Endothelial cell of umbilical vein (primary cell): ENCODE results near the gene IFT27. TPM values are rescaled to one million over a fixed set of nuclear protein-coding genes. Genes with fewer than 3 reads are reported as not detected.

Source experiments
- BruUV-seq: library from RNA; stranded (reverse); fragments of 400-500 nt; replicated peaks from 2 replicates; lab custom pipeline; 2021; lab: Mats Ljungman, UMichigan
- CTCF ChIA-PET: fragments of 300-600, 350-600 bp; sonication (Branson Sonifier 250); formaldehyde crosslinking; loops from one replicate; lab custom pipeline; 2021; ENCODE audit warnings: antibody characterized with exemption, inconsistent platforms; lab: Charles Lee
- POLR2A ChIA-PET: fragments of 300-600, 350-600 bp; sonication (Branson Sonifier 250); formaldehyde crosslinking; loops from one replicate; lab custom pipeline; 2021; ENCODE audit warnings: antibody characterized with exemption, inconsistent platforms; lab: Charles Lee
- DNase-seq: peaks from one replicate; pipeline ENCODE4 v3.0.0-alpha.2; 2011; ENCODE audit warnings: low read depth, low spot score
- FAIRE-seq: peaks from 2 replicates; lab custom pipeline; 2011; peaks lifted over from hg19 to GRCh38; lab: Jason Lieb, UNC
- H2AFZ ChIP-seq: 2 replicates; pipeline ENCODE4 v1.6.0; 2012; ENCODE audit warnings: low read depth, low read length, control low read depth, inconsistent platforms
- H3K27ac ChIP-seq: 2 replicates; pipeline ENCODE4 v1.5.1; 2011; ENCODE audit warnings: low read depth, mild to moderate bottlenecking, control low read depth, low read length, moderate library complexity; ENCODE audit not compliant: insufficient read depth
- H3K27me3 ChIP-seq, 2 experiments: 2 replicates each; pipeline versions ENCODE4 v1.6.0 to v1.6.1; 2011; ENCODE audit warnings: low read length in 2 of 2, mixed read lengths in 1 of 2; ENCODE audit not compliant: control insufficient read depth in 2 of 2, insufficient read depth in 2 of 2
- H3K36me3 ChIP-seq, 2 experiments: 2 replicates in 1 of 2; 3 replicates in 1 of 2; pipeline ENCODE4 v1.5.1; 2011; ENCODE audit warnings: low read length in 2 of 2, mild to moderate bottlenecking in 1 of 2, moderate library complexity in 1 of 2; ENCODE audit not compliant: control insufficient read depth in 2 of 2, insufficient read depth in 2 of 2; ENCODE audit errors: extremely low read depth in 1 of 2
- H3K4me1 ChIP-seq: 3 replicates; pipeline ENCODE4 v1.5.1; 2011; ENCODE audit warnings: mild to moderate bottlenecking, low read length; ENCODE audit not compliant: control insufficient read depth, insufficient read depth; ENCODE audit errors: extremely low read depth
- H3K4me2 ChIP-seq: 2 replicates; pipeline ENCODE4 v1.6.1; 2011; ENCODE audit warnings: low read length, control low read depth, mixed read lengths; ENCODE audit not compliant: insufficient read depth
- H3K4me3 ChIP-seq, 3 experiments: fragments of 200-600 bp in 1 of 3; sonication (generic), shearing (Covaris generic) in 1 of 3; replicated peaks in 1 of 3; 2 replicates each; pipeline ENCODE4 v1.5.1; 2011 to 2016; ENCODE audit warnings: control low read depth in 3 of 3, low read length in 3 of 3, mild to moderate bottlenecking in 2 of 3, inconsistent platforms in 1 of 3, low read depth in 1 of 3, moderate library complexity in 1 of 3; ENCODE audit not compliant: insufficient read depth in 1 of 3
- H3K79me2 ChIP-seq: 2 replicates; pipeline ENCODE4 v1.6.0; 2012; ENCODE audit warnings: low read length, inconsistent platforms; ENCODE audit not compliant: control insufficient read depth, insufficient read depth
- H3K9ac ChIP-seq: replicated peaks from 2 replicates; pipeline ENCODE3; 2011; ENCODE audit warnings: low read length, control low read depth; ENCODE audit not compliant: insufficient read depth; ENCODE audit errors: extremely low read depth
- H3K9me1 ChIP-seq: replicated peaks from 3 replicates; pipeline ENCODE4 v1.6.0; 2011; ENCODE audit warnings: mild to moderate bottlenecking, low read length; ENCODE audit not compliant: control insufficient read depth, insufficient read depth; ENCODE audit errors: extremely low read depth
- H3K9me3 ChIP-seq: replicated peaks from 2 replicates; pipeline ENCODE4 v1.5.1; 2012; ENCODE audit warnings: low read length, inconsistent platforms; ENCODE audit not compliant: control insufficient read depth, insufficient read depth
- H4K20me1 ChIP-seq: replicated peaks from 2 replicates; pipeline ENCODE3; 2011; ENCODE audit warnings: mild to moderate bottlenecking, low read length; ENCODE audit not compliant: control insufficient read depth, insufficient read depth; ENCODE audit errors: extremely low read depth
- EZH2 ChIP-seq: IDR thresholded peaks from 2 replicates; pipeline ENCODE4 v1.6.1; 2012; ENCODE audit warnings: borderline replicate concordance, low read depth, mild to moderate bottlenecking, moderate library complexity, low read length, inconsistent platforms; ENCODE audit not compliant: severe bottlenecking
- FOS ChIP-seq: IDR thresholded peaks from 2 replicates; pipeline ENCODE4 v1.6.1; 2011; ENCODE audit warnings: mild to moderate bottlenecking, low read length, moderate library complexity, borderline replicate concordance; ENCODE audit not compliant: insufficient read depth
- GATA2 ChIP-seq: IDR thresholded peaks from 2 replicates; pipeline ENCODE4 v1.7.0; 2011; ENCODE audit warnings: low read depth, mild to moderate bottlenecking, moderate library complexity, mixed read lengths, low read length; ENCODE audit not compliant: insufficient read length, insufficient read depth
- JUN ChIP-seq: IDR thresholded peaks from 2 replicates; pipeline ENCODE4 v1.6.1; 2011; ENCODE audit warnings: borderline replicate concordance, low read depth; ENCODE audit not compliant: insufficient read length, insufficient read depth
- MYC ChIP-seq: IDR thresholded peaks from one replicate; pipeline ENCODE4 v1.6.1; 2011; ENCODE audit warnings: mild to moderate bottlenecking, low read depth, low read length
- POLR2A ChIP-seq: IDR thresholded peaks from 2 replicates; pipeline ENCODE4 v1.6.1; 2012; ENCODE audit warnings: low read depth, mild to moderate bottlenecking, control low read depth, low read length
- POLR2AphosphoS5 ChIP-seq: IDR thresholded peaks from 2 replicates; pipeline ENCODE4 v1.6.1; 2012; ENCODE audit warnings: low read depth, mild to moderate bottlenecking, control low read depth, low read length, moderate library complexity; ENCODE audit not compliant: insufficient read depth
- dilution Hi-C: fragments of 300-500 bp; cut with MboI; formaldehyde crosslinking; loops from one replicate; pipeline ENCODE4 v1.15.0; 2019; ENCODE audit warnings: low sequenced_read_pairs; ENCODE audit not compliant: extremely low pct_ligation_motif_present
- intact Hi-C: fragments of 100-400 bp; cut with micrococcal nuclease; formaldehyde crosslinking; loops from one replicate; pipeline ENCODE4 v1.10.0; 2022
- polyA plus RNA-seq, 4 experiments: library from polyadenylated mRNA; depleted of rRNA in 3 of 4; stranded (reverse) in 3 of 4; unstranded in 1 of 4; fragments of >200 nt; gene quantifications; 2 replicates each; pipeline versions ENCODE4 v1.2.1 to v1.2.3, GENCODE V29; 2011 to 2012; ENCODE audit warnings: missing spikeins in 1 of 4
- total RNA-seq: library from RNA; stranded (reverse); gene quantifications from 2 replicates; pipeline ENCODE4 v1.2.3, GENCODE V29; 2021
- TF ChIP-seq, protein P1 (sequence below), 2 donors: IDR thresholded peaks; 1 replicate in 1 of 2; 2 replicates in 1 of 2; pipeline ENCODE4 v1.5.1; 2011; ENCODE audit warnings: low read length in 2 of 2, mild to moderate bottlenecking in 2 of 2, moderate library complexity in 2 of 2, control low read depth in 1 of 2, inconsistent platforms in 1 of 2, low read depth in 1 of 2; ENCODE audit not compliant: insufficient read depth in 1 of 2; ENCODE audit errors: extremely low read depth in 1 of 2
- TF ChIP-seq, protein P2 (sequence below): IDR thresholded peaks from 2 replicates; pipeline ENCODE4 v1.6.1; 2011; ENCODE audit not compliant: insufficient read depth, insufficient read length

The IFT27 gene
- total and polyA plus RNA-seq, 2 donors (not counting 3 experiments of a cell fraction or from before 2014, with no cell fraction given): 29.9 to 33.7 TPM

DNA sequence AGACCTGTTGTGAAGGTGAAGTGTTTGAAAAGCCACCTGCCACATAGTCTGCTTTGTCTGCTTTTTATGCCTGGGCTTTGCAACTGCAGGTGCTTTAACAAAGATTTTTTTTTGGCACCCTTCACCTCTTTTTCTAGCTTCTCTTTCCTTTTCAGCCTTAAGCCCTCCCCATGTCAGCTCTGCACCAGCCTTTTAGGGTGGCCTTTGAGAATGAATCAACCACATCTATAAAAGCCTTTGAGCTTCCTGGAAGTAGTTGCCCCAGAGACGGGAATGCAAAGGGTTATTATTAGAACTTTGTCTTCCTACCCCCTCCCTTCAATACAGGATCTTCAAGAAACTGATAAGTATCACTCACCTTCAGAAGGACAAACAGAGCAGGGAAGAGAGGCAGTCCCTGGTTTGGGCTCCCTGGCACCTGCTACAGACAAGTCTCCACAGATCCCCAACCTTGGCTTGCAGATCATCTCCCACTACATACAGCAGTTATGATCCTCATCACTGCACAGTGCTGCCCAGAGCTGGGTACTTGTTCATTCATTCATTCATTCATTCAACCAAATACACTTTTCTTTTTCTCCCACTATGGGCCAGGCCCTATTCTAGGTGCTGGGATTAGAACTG, 32.9 kb upstream of the IFT27 start:
- Histone ChIP-seq H3K4me1 (no peaks in the 10 kb centered on the region), H3K27me3 (peaks cover 9 to 12% of the 10 kb centered on the region in 2 experiments)
- POLR2A ChIA-PET: no interaction called here

More for the DNA sequence above, 32.9 kb upstream of the IFT27 start:
- BruUV-seq: no TSS peak
- intact Hi-C loops (no loop called here), dilution Hi-C loops (no loop called here)
- Histone ChIP-seq H3K9me1 (no peaks in the 10 kb centered on the region), H3K9ac (no peak overlapping the region), H4K20me1 (no peaks in the 10 kb centered on the region), H2AFZ (no peak overlapping the region), H3K4me2 (no peak overlapping the region), H3K9me3 (no peaks in the 10 kb centered on the region), H3K4me3 (no peak overlapping the region), H3K27ac (no peak overlapping the region), H3K79me2 (no peaks in the 10 kb centered on the region), H3K36me3 (no peaks in the 10 kb centered on the region)
- CTCF ChIA-PET: interaction anchor here (1.2 kb wide), 1 partner anchor 27 kb away, joined by 3 read pairs; no protein-coding TSS in a partner anchor
- TF ChIP-seq EZH2 (no peak), POLR2A (no peak), POLR2AphosphoS5 (no peak), FOS (no peak), MYC (no peak), JUN (no peak), GATA2 (no peak)
- TF ChIP-seq, protein P1, sequence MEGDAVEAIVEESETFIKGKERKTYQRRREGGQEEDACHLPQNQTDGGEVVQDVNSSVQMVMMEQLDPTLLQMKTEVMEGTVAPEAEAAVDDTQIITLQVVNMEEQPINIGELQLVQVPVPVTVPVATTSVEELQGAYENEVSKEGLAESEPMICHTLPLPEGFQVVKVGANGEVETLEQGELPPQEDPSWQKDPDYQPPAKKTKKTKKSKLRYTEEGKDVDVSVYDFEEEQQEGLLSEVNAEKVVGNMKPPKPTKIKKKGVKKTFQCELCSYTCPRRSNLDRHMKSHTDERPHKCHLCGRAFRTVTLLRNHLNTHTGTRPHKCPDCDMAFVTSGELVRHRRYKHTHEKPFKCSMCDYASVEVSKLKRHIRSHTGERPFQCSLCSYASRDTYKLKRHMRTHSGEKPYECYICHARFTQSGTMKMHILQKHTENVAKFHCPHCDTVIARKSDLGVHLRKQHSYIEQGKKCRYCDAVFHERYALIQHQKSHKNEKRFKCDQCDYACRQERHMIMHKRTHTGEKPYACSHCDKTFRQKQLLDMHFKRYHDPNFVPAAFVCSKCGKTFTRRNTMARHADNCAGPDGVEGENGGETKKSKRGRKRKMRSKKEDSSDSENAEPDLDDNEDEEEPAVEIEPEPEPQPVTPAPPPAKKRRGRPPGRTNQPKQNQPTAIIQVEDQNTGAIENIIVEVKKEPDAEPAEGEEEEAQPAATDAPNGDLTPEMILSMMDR (IDR thresholded peaks at IDR 0.05; ENCODE audit: extremely low read depth in 1 of 2, insufficient read depth in 1 of 2, low read depth in 1 of 2, low read length in 2 of 2): no peak
- TF ChIP-seq, protein P2, sequence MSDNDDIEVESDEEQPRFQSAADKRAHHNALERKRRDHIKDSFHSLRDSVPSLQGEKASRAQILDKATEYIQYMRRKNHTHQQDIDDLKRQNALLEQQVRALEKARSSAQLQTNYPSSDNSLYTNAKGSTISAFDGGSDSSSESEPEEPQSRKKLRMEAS: no peak
- no peak for FAIRE-seq
- no peak for DNase-seq
